ENCODE measurements around the gene AGAP1. TPM values are rescaled to one million over a fixed set of nuclear protein-coding genes. Genes with fewer than 3 reads are reported as not detected.

AGAP1 gene
- total RNA-seq, 1 donor from 2014 or later, result 33.4 TPM

GRCh38 chr2:235951493-235951892 lies 457.6 kb downstream of the AGAP1 start:
- no peak for DNase-seq
- H3K4me3 ChIP-seq, result no peak overlapping the region
- no peak for ATAC-seq

GRCh38 chr2:235951982-235952381 lies 458.1 kb downstream of the AGAP1 start:
- Histone ChIP-seq H3K27ac (no peak overlapping the region), H3K9me3 (no peaks in the 10 kb centered on the region), H3K4me1 (no peaks in the 10 kb centered on the region), H3K27me3 (no peaks in the 10 kb centered on the region), H3K36me3 (no peaks in the 10 kb centered on the region), H3K4me3 (no peak overlapping the region)
- no peak for DNase-seq
- intact Hi-C loops (cut with DNase I), result no loop called here
- no peak for TF ChIP-seq CTCF (IDR thresholded peaks at IDR 0.05)
- ATAC-seq, result no peak

More at GRCh38 chr2:235951493-235951892, 457.6 kb downstream of the AGAP1 start:
- no peaks in the 10 kb centered on the region for H3K4me1 ChIP-seq
- intact Hi-C loops (cut with DNase I), result no loop called here
- H3K36me3 ChIP-seq, result no peaks in the 10 kb centered on the region
- H3K27me3 ChIP-seq, result no peaks in the 10 kb centered on the region
- H3K27ac ChIP-seq, result no peak overlapping the region
- H3K9me3 ChIP-seq, result no peaks in the 10 kb centered on the region
- TF ChIP-seq CTCF (IDR thresholded peaks at IDR 0.05), result no peak

- H3K27me3 ChIP-seq, result no peaks in the 10 kb centered on the region
- no peak overlapping the region for H3K27ac ChIP-seq
- no peak for TF ChIP-seq CTCF (IDR thresholded peaks at IDR 0.05)
- H3K4me1 ChIP-seq, result no peaks in the 10 kb centered on the region
- no peaks in the 10 kb centered on the region for H3K36me3 ChIP-seq
- DNase-seq (no peak), ATAC-seq (no peak)
- H3K4me3 ChIP-seq, result no peak overlapping the region
- intact Hi-C loops (cut with DNase I), result no loop called here
- H3K9me3 ChIP-seq, result no peaks in the 10 kb centered on the region
Observed at GRCh38 chr2:235952714-235953113, 458.9 kb downstream of the AGAP1 start.

GRCh38 chr2:235954281-235954680 lies 460.4 kb downstream of the AGAP1 start:
- Histone ChIP-seq H3K9me3 (no peaks in the 10 kb centered on the region), H3K27ac (no peak overlapping the region), H3K4me3 (no peak overlapping the region), H3K36me3 (no peaks in the 10 kb centered on the region), H3K4me1 (no peaks in the 10 kb centered on the region), H3K27me3 (no peaks in the 10 kb centered on the region)
- ATAC-seq (no peak), DNase-seq (no peak)
- intact Hi-C loops (cut with DNase I), result no loop called here
- TF ChIP-seq CTCF (IDR thresholded peaks at IDR 0.05), result no peak

- DNase-seq, result no peak
- no peak for ATAC-seq
- intact Hi-C loops (cut with DNase I), result no loop called here
Observed at GRCh38 chr2:235954888-235955480, 461.1 kb downstream of the AGAP1 start.

More at GRCh38 chr2:235954888-235955480, 461.1 kb downstream of the AGAP1 start:
- H3K36me3 ChIP-seq, result no peaks in the 10 kb centered on the region
- no peak overlapping the region for H3K4me3 ChIP-seq
- no peaks in the 10 kb centered on the region for H3K4me1 ChIP-seq
- no peaks in the 10 kb centered on the region for H3K9me3 ChIP-seq
- H3K27ac ChIP-seq, result no peak overlapping the region
- no peak for TF ChIP-seq CTCF (IDR thresholded peaks at IDR 0.05)
- no peaks in the 10 kb centered on the region for H3K27me3 ChIP-seq
